Measurements from ENCODE around the gene ZNF234. TPM values are rescaled to one million over a fixed set of nuclear protein-coding genes. Genes with fewer than 3 reads are reported as not detected.

Gene ZNF234
- total and polyA plus RNA-seq, 2 of the 4 experiments (the other 2 are of a cell fraction), result 4.0 to 15.8 TPM

DNA sequence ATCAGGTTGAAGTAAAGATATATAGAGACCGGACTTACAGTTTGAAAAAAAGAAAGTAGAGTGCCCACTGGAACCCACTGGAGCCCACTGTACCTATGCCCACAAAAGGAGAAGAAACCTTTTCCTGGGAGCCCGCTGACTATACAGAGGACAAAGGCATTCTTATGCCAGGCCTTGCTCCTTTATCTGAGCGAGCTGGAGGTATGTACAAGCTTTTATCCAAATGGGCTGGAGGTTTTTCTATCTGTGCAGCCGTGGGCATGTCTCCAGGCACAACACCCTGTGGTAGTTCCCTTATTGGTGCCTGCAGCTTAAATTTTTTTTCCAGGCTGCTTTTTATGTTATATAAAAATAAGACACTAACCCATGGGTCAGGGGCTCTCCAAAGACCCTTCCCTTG lies 8.4 kb downstream of the ZNF234 start:
- Histone ChIP-seq H3K4me2 (ENCODE audit: low read depth, low read length) (no peak overlapping the region), H3K9me3 (ENCODE audit: control insufficient read depth, insufficient read depth, low read length) (peaks cover 5% of the 10 kb centered on the region), H4K20me1 (ENCODE audit: insufficient read depth, low read length) (no peaks in the 10 kb centered on the region), H2AK9ac (replicated peaks; ENCODE audit: low read depth, low read length, poor library complexity) (no peak overlapping the region), H3K18ac (ENCODE audit: low read depth, low read length) (no peak overlapping the region), H4K5ac (ENCODE audit: low read depth, low read length) (no peak overlapping the region), H2BK5ac (ENCODE audit: low read depth, low read length, poor library complexity, severe bottlenecking) (no peak overlapping the region), H2AFZ (replicated peaks; ENCODE audit: low read length, poor library complexity) (no peak overlapping the region), H3K9me1 (ENCODE audit: insufficient read depth, low read length) (no peaks in the 10 kb centered on the region), H3K27me3 (ENCODE audit: control insufficient read depth, insufficient read depth, low read length) (no peaks in the 10 kb centered on the region), H3K27ac (ENCODE audit: insufficient read depth, low read length) (no peak overlapping the region), H3K4me3 (ENCODE audit: insufficient read depth, low read depth, low read length) (no peak overlapping the region), H2AK5ac (ENCODE audit: low read depth, low read length) (no peak overlapping the region), H2BK120ac (ENCODE audit: low read depth, low read length) (no peak overlapping the region), H3K4ac (ENCODE audit: low read depth, low read length) (no peak overlapping the region), H3K79me1 (ENCODE audit: low read depth in 1 of 2, low read length in 2 of 2) (0 out of 4 replicates have a peak, but pooled peaks cover 0 to 4% of the 10 kb centered on the region in 2 experiments), H3K36me3 (ENCODE audit: control insufficient read depth, insufficient read depth, low read length) (peaks cover 48% of the 10 kb centered on the region), H3K14ac (replicated peaks; ENCODE audit: low read depth, low read length) (no peak overlapping the region), H3K56ac (ENCODE audit: extremely low read depth, insufficient read depth, low read length) (no peak overlapping the region), H2BK15ac (ENCODE audit: low read depth, low read length) (no peak overlapping the region), H4K91ac (ENCODE audit: insufficient read depth, low read depth, low read length) (no peak overlapping the region), H3K23ac (ENCODE audit: low read depth, low read length) (no peak overlapping the region), H4K8ac (ENCODE audit: low read depth in 2 of 2, low read length in 2 of 2) (no peak overlapping the region), H3K9ac (ENCODE audit: low read depth, low read length) (no peak overlapping the region), H3K4me1 (ENCODE audit: control insufficient read depth, insufficient read depth, low read length) (no peaks in the 10 kb centered on the region), H2BK20ac (ENCODE audit: low read depth, low read length) (no peak overlapping the region)
- no peak for TF ChIP-seq RFX5 (IDR thresholded peaks at IDR 0.05; ENCODE audit: low read depth, low read length)
- ATAC-seq (ENCODE audit: low read depth), result no peak
- DNase-seq, result no peak
- intact Hi-C loops (cut with micrococcal nuclease), result no loop called here
- ChIA-PET CTCF (no interaction called here), POLR2A (ENCODE audit: unreplicated experiment) (no interaction called here)
- dilution Hi-C loops (cut with HindIII; ENCODE audit: low sequenced_read_pairs, unreplicated experiment), result no loop called here
- in situ Hi-C loops (cut with MboI; ENCODE audit: low sequenced_read_pairs), result no loop called here
- no TSS peak for BruUV-seq (replicated peaks)
- WGBS, 2 experiments (ENCODE audit: extremely low coverage in 2 of 2, insufficient read length in 1 of 2), result no CpG with 5 or more reads among the region's 4 CpGs

All from IMR-90 (cell line).